Stimulated activated CD8-positive, alpha-beta memory T cell treated with anti-CD3 and anti-CD28 coated beads, Interleukin-7, amount 100 ng/mL, for 4 hours (primary cell): Measurements from ENCODE around the gene PTH2R.
"Not testable (repeated sequence)": the region's sequence is repeated elsewhere in the genome, so short reads cannot be mapped to it uniquely, and the experiment has no call there.

Experiments
- DNase-seq, 2 donors: peaks; one replicate each; pipeline ENCODE4 v3.0.0-alpha.2; 2020; ENCODE audit warnings: low read depth in 2 of 2

Gene PTH2R, protein sequence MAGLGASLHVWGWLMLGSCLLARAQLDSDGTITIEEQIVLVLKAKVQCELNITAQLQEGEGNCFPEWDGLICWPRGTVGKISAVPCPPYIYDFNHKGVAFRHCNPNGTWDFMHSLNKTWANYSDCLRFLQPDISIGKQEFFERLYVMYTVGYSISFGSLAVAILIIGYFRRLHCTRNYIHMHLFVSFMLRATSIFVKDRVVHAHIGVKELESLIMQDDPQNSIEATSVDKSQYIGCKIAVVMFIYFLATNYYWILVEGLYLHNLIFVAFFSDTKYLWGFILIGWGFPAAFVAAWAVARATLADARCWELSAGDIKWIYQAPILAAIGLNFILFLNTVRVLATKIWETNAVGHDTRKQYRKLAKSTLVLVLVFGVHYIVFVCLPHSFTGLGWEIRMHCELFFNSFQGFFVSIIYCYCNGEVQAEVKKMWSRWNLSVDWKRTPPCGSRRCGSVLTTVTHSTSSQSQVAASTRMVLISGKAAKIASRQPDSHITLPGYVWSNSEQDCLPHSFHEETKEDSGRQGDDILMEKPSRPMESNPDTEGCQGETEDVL

DNA sequence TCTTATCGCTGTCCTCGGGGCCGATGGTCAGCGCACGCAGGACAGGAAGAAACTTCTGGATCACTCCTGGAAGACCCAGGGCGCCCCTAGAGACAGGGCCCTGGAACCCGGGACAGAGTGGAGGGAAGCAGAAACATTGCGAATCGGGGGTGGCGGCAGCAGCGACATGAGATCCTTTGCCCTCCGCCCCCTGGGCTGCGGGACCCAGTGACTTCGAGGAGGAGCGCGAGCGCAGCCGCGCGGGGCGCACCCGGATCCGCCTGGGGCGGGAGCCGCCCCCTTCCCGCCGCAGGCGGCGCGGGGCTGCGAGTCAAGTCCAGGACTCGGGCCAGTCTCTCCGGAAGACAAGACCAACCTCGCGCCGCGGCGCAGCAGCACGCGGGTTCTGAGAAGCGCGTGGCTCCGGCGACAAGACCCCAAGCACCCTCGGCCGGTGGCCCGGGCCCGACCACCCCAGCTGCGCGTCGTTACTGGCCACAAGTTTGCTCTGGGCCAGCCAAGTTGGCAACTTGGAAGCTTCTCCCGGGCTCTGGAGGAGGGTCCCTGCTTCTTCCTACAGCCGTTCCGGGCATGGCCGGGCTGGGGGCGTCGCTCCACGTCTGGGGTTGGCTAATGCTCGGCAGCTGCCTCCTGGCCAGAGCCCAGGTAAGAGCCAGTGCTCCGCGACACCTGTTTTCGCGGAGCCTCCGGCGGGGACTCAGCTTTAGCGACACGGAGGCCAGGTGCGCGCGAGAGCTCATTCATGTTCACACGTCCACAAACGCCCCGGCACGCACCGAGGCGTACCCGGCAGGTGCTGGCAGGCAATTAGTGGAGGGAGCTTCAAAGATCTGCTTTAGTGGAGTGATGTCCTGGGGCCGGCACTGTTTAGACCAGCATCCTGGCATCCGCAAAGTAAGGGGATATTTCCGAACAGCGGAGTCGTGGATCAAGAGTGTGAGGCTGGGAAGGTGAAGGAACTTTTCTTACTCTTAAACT lies at the start of gene PTH2R:
PTH2R (plus strand) TSS at position 319 of the 978 bp plus-strand sequence; CDS start at position 571, 252 bp downstream.
- no peak for DNase-seq

DNA sequence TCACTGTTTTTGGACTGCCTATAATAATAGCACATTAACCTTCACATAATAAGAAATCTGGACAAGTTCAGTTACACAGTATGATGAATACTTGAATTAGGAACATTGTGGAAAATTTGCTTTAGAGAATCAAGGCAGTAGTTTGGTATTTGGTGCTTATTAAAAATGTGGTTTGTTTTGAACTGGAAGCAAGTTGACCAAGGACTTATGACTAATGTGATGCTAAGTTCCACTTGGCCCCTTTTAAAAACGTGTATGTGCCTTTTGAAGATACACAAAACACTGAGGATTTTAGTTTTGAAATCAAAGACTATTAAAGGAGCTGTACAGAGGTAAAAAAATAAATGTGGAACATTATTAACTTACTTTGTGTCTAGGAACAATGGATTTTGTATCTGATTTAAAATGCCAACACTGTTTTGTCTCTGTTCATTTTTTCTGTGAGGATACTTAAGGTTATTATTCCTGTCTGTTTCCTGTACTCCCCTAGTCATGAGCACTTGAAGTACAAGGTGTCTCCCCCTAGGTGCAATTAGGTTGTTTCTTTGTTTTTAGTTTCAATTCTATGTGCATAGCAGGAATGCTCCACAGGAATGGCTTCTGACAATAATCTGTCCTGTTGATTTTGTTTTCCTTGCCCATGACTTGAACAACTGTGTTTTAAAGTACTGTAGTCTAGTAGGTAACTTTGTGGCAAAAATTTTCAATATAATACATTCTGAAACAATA lies 49.6 kb upstream of the PTH2R start:
- DNase-seq, result no peak

DNA sequence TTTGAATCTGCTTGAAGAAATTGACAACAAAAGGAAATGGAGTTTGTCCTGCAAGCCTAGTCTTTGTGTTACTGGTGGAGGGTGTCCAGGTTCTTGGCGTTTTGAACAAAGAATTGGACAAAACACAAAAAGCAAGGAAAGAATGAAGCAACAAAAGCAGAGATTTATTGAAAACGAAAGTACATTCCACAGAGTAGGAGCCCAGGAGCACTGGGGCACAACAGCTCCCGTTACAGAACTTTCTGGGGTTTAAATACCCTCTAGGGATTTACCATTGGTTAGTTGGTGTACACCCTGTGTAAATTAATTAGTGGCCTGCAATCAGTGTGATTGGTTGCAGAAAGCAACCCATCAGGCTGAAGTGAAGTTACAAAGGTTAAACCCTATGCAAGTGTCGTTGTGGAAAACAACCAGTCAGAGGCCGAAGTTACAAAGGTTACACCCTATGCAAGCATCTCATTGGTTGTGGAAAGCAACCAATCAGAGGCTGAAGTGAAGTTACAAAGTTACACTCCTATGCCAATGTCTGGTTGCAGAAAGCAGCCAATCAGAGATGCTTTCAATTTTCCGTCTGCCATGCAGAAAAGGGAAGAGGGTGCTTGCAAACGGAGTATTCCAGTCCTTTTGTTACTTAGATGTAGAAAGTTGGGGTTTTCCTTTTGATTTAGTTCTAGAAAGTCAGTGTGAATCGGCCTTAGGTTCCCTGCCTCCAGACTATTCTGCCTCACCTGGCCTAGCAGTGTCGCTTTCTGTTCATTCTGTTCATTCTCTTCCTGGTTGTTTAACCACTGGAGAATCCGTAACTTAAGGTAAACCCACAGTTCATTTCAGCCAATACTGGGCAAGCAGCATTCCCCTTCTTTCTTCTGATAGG lies 47.6 kb upstream of the PTH2R start:
- DNase-seq, result no peak

DNA sequence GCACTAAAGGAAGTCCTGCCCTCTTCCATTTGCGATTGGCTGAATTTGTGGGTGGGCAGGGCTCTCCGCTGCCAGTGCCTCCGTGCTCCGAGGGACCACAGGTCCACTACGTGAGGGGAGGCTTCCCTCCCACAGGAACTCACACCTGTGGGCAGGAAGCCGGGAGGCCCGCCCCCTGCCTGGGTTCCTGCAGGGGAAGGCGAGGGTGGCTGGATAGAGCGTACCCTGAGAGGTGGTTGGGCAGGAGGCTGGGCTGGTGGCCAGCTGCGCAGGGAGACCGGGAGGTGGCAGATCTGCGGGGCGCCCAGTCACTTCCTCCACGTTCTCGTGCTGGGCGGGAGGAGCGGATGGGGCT lies 47.0 kb upstream of the PTH2R start:
- no peak for DNase-seq

DNA sequence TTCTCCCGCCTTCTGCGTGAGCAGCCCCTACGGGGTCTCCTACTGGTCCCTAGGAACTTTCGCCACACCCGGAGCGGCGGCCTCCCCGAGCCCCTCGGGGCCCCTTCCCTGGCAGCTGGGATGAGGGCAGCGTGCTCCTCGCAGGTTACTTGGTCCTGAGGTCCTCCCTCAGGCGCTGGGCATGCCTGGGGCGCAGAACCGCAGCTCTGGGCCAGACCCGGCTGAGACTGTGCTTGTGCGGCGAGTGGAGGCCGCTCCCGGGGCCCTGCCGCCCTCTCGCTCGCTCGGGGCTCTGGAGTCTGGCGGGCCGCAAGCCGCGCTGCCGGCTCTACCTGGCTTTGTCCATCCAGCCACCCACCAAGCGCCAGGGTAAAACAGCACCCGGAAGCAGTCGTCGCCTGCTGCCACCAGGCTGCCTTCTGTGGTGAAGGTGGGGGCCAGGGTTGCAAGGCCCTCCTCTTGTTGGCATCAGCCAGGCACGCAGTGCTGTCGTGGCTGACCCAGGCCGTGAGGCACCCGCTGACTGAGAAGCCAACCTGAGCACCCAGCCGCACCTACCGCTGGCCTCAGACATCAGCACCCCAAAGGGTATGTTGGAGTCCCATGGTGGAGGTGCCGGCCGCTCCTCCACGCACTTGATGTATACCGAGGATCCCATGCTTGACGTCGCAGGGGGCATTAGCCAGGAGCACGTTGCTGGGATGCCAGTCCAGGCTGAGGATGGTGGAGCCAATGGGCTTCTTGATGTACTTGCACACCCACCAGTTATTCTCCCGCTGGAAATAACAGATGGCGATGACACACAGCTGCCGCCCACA lies 46.1 kb upstream of the PTH2R start:
- no peak for DNase-seq

DNA sequence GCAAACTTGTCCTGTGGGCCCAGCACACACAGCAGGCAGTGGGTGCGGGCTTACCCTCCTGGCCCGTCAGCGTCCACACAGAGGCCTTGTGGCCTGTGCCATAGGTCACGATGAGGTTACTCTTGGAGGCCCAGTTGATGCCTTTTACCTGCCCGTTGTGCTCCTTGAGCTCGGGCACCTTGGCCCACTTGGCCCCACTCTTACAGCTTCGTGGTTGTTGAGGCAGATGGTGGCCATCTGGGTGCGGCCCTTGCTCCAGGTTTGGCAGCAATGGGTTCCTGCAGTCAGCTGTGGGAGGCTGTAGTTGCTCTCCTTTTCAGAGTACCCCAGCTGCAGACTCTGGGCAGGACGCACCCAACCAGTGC lies 45.5 kb upstream of the PTH2R start:
- DNase-seq, result no peak

DNA sequence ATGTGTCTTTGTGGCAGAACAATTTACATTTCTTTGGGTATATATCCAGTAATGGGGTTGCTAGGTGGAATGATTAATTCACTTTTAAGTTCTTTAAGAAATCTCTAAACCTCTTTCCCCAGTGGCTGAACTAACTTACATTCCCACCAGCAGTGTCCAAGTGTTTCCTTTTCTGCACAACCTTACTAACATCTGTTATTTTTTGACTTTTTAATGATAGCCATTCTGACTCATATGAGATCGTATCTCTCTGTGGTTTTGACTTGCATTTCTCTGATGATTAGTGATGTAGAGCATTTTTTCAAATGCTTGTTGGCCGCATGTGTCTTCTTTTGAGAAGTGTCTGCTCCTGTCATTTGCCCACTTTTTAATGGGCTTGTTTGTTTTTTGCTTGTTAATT lies 43.1 kb upstream of the PTH2R start:
- no peak for DNase-seq

DNA sequence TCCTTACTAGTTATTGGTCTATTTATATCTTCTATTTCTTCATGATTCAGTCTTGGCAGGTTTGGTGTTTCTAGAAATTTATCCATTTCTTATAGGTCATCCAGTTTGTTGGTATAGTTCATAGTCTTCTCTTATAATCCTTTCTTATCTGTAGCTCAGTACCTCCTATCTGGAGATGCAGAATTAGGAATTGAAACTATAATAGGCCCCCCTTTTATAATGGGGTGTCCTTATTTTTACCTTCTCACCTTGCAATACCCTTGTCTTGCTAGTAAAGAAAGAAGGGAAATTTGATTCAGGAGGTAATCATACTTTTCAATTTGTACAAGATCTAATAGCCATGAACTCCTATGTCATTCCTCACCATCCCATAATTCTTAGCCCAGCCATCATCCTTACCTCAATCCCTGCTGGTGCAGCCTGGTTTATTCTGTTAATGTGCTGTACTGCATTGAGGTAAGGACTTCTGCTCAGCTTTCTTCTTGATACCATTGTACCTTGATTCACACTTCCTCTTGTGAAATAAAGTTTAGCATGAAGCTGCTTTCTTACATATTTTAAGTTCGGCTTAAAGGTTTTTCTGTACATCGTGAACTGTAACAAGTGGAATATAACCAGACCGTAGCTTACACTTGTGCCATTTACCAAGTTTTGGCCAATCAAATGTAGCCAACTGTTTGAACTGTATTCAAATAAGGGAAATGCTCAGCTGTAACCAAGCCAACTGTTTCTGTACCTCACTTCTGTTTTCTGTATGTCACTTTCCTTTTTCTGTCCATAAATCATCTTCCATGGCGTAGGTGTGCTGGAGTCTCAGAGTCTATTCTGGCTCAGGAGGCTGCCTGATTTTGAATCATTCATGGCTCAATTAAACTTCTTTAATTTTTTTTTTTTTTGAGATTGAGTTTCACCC lies 40.1 kb upstream of the PTH2R start:
- no peak for DNase-seq

DNA sequence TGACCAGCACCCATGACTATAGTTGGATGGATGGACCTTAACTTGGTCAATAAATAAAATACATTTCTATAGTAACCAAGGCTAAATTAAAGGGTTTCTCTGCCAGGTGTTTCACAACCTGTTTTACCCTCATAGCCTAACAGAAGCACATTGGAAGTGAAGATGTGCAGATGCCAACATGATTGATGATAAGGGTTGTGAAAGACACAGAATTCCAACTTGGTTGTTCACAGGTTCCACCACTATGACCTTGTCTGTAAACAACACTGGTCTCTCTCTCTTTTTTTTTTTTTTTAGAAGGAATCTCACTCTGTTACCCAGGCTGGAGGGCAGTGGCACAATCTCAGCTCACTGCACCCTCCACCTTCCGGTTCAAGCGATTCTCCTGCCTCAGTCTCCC lies 37.5 kb upstream of the PTH2R start:
- no peak for DNase-seq

DNA sequence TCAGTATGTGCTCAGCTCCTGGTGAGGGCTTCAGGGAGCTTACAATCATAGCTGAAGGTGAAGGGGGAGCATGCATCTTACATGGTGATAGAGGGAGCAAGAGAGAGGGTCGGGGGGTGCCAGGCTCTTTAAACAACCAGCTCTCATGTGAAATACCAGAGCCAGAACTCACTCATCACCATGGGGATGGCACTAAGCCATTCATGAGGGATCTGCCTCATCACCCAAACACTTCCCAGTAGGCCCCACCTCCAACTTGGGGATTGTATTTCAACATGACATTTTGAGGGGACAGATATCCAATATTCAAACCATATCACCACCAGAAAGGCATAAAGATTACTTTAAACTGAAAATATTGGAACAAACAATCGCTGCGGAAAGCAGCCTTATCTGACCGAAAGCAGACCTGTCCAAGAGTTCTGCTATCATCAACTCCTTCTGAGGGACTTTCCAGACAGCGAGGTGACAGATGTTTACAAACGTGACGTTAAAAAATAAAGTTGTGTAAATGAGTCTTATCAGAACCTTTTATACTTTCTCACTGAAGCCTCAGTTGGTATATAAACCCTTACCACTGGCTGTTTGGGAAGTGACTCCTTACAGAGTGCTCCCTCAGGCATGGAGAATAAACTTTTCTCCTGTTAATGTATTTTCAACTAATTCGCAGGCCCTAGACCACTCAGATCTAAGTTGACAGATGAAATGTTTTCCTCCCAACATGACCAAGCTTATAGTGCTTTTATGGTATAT lies 35.5 kb upstream of the PTH2R start:
- DNase-seq, result no peak

DNA sequence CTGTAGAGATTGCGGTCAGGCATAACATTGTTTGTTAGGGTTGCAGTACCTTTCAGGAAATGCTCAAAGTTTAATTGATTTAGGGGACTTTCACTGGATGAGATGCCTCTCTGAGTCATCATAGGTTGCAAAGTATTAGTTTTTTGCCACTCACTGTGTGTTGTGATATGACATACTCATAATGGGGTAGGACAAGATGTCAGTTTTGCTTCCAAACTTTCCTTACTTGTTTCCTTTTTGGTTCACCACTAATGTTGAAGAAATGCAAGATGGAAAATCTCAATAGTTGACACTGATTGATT lies 35.0 kb upstream of the PTH2R start:
- DNase-seq, result no peak

DNA sequence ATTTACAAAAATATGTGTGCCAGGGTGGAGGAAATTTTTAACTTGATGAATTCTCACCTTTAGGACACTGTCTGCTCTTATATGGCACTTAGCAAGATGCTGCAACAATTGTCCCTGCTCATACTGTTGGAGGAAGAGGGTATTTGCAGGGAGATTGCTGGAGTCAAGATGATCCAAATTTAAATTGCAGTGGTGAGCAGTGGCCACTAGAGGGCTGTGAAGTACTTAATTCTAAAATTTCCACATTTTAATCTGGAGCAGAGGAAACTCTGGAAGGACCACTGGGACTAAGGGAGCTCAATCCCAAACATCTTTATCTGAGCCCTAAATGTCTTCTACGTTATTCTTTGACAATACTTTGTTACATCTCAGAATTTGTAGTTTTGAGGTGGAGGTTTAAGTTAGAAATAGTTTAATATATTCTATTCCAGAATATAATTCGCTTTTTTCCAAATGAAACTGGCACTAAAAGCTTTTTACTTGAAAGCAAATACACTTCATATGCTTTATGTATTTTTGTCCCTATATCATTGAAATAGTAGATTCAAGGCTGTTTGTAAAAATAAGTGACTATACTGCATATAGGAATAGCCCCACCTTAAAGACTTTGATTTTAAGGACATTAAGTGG lies 33.0 kb upstream of the PTH2R start:
- no peak for DNase-seq

DNA sequence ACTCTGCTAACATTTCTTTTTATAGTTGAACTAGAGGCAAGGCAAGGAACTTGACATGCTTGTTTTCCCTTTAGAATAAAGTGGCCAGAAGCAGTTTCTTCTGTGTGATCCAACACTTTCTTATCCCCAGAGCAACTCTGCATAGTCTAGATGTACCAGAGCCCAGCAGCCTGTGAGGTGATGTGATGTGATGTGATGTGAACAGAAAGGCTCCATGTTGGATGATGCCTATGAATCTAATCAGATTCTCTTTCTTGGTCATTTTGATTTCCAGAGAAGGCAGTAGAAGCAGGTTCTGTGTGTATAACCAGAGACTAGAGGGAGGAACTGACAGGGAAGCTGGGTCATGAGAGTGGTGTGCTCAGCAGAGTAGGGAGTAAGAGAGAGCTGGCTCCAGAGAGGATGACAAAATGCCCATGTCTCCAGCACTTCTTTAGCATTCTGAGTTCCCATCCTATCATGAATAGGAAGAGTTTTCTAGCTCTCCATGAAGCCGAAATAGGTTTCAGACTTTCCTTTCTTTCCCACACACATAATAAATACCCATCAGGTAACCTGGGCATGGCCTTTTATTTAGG lies 31.0 kb upstream of the PTH2R start:
- no peak for DNase-seq

DNA sequence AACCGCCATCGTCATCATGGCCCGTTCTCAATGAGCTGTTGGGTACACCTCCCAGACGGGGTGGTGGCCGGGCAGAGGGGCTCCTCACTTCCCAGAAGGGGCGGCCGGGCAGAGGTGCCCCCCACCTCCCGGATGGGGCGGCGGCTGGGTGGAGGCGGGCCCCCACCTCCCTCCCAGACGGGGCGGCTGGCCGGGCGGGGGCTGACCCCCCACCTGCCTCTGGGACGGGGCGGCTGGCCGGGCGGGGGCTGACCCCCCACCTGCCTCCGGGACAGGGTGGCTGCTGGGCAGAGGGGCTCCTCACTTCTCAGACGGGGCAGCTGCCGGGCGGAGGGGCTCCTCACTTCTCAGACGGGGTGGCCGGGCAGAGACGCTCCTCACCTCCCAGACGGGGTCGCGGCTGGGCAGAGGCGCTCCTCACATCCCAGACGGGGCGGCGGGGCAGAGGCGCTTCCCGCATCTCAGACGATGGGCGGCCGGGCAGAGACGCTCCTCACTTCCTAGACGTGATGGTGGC lies 29.2 kb upstream of the PTH2R start:
- DNase-seq, result not testable (repeated sequence)

DNA sequence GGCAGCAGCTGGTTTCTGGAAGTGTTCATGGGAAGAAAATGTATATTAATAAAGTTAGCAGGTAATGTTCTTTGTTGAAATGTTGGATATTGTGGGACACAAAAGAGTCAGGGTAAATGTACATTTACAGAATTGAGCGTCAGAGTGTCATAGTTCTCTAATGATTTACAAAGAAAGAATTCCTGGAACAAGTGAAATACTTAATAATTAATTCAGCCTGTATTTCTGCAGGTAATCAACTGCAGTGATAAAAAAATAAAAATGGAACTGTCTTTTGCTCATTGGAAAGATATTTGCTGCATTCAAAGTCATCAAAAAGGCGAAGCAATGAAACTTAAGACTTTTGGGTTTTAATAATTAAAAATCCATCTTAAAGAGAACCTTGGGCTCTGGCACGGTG lies 27.4 kb upstream of the PTH2R start:
- DNase-seq, result no peak

DNA sequence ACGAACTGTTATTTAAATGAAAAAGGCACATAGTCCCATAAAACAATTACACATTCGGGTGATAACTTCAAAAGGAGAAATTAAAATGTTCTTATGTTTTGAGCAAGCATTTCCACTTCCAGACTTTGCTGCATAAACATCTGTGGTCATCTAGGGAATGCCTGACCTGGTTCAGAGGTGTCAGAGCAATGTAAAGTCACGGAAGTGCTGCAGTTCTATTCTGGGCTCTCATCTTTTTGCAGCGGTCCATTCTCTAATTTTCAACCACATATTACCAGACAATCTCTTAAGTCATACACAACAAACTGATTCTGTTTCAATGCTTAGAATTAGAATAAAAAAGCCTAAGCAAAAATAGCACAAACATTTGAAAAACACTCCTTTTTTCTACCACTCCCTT lies 22.0 kb upstream of the PTH2R start:
- DNase-seq, result no peak

DNA sequence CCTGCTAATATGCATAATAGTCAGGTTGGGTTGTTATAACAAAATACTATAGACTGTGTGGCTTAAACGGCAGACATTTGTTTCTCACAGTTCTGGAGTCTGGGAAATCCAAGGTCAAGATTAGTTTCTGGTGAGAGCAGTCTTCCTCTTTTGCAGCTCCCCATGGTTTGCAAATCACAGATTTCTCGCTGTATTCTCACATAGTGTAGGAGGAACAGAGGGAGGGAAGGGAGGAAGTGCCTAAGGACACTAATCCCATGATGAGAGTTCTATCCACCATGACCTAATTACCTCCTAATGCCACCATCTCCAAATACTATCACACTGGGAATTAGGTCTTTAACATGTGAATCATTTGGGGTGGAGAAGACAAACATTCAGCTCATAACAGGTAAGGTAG lies 20.1 kb upstream of the PTH2R start:
- no peak for DNase-seq
